Cardiac septum (tissue), 1 donor: ENCODE measurements around the gene LCTL. TPM values are rescaled to one million over a fixed set of nuclear protein-coding genes. Genes with fewer than 3 reads are reported as not detected.
"Not testable (repeated sequence)": the region's sequence is repeated elsewhere in the genome, so short reads cannot be mapped to it uniquely, and the experiment has no call there.

Experiments used
- DNase-seq: peaks from one replicate; pipeline ENCODE4 v3.0.0-alpha.2; 2020; ENCODE audit warnings: low spot score
- intact Hi-C: fragments of 100-400 bp; cut with DNase I; formaldehyde crosslinking; loops from one replicate; pipeline ENCODE4 v1.14.0; 2022
- total RNA-seq: library from RNA; stranded (reverse); fragmentation: NEBNext Ultra II Directional; extraction: Animal tissue kit (Norgen Biotek cat#: 25700); gene quantifications from one replicate; pipeline ENCODE4 v1.2.1, GENCODE V29; 2021
- donor health status: DM: no; HTN: no; CAD: no.

The LCTL gene
- total RNA-seq, 1 donor from 2014 or later = not detected

- peak; percentile 88 for DNase-seq
- intact Hi-C loops = no loop called here
These were observed 61.0 kb downstream of the LCTL start, which contains the start of the genes RPL4 and ZWILCH for GRCh38 chr15:66504563-66505429. Gene RPL4 (minus strand): TSS chr15:66504855. CDS start chr15:66504790, 65 bp downstream. Gene ZWILCH (plus strand): TSS chr15:66505326. CDS start chr15:66505339, 13 bp downstream.

- DNase-seq = no peak
- intact Hi-C loops = no loop called here
These were observed 61.8 kb downstream of the LCTL start for GRCh38 chr15:66503780-66504562.

DNA sequence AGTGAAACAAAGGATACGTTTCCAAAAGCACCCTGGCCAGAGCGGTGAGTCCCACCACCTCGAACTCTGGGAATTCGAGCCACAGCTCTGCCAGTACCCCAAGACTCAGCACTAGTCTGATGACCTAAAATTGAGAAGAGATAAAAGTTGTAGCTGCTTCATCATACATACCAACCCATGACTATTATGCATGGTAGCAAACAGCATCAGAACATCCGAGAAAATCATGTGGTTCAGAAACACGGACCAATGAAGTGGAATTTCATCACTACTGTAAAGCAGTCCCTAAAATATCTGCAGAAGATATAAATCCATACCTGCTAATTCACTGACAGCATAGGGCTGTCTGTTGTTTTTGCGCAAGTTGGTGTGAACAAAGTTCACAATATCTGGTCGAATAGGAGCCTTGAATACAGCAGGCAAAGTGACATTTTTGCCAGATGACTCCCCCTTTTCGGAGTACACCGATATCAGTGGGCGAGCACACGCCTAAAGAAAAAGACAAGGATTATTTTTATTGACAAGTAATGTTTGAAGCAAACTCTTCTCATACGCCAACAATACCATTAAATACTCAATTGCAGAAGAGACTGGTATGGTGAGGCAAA, 62.7 kb downstream of the LCTL start:
- intact Hi-C loops, DNase-seq: not testable (repeated sequence)

- no peak for DNase-seq
- intact Hi-C loops = no loop called here
These were observed 63.3 kb downstream of the LCTL start for GRCh38 chr15:66502491-66502890.

- intact Hi-C loops, DNase-seq: not testable (repeated sequence)
These were observed 65.5 kb downstream of the LCTL start for GRCh38 chr15:66500346-66500745.

GRCh38 chr15:66498501-66499386, 67.1 kb downstream of the LCTL start:
- DNase-seq = no peak
- intact Hi-C loops = no loop called here

Other genes starting within 250 kb of the LCTL start
- 4.3 TPM for gene TIPIN, start 209.3 kb downstream of the LCTL start, total RNA-seq
- 38.7 TPM for gene MAP2K1, start 179.1 kb downstream of the LCTL start, total RNA-seq
- 32.0 TPM for gene SNAPC5, start 68.2 kb downstream of the LCTL start, total RNA-seq
- gene RPL4, start 61.1 kb downstream of the LCTL start, total RNA-seq = 1,100 TPM
- 3.7 TPM for gene ZWILCH, start 60.7 kb downstream of the LCTL start, total RNA-seq
- gene SMAD6, start 136.2 kb upstream of the LCTL start, total RNA-seq = 50.2 TPM